Gastrocnemius medialis (tissue), 4 donors: Measurements from ENCODE around the gene TECTA. TPM values are rescaled to one million over a fixed set of nuclear protein-coding genes. Genes with fewer than 3 reads are reported as not detected.

Experiments used
- ATAC-seq, 2 donors: fragments of 150-250 bp; one replicate each; pipeline ENCODE4 v1.9.1; 2016
- DNase-seq, 2 donors: peaks; one replicate each; pipeline ENCODE4 v3.0.0-alpha.2; 2019
- H3K27ac ChIP-seq, 4 donors: fragments of 200-600 bp; sonication (generic); 1 replicate in 1 of 4; 2 replicates in 3 of 4; pipeline ENCODE4 v1.5.1; 2016 to 2018; ENCODE audit warnings: mild to moderate bottlenecking in 2 of 4, moderate library complexity in 1 of 4
- H3K27me3 ChIP-seq, 3 donors: fragments of 200-600 bp; sonication (generic) in 2 of 3; 1 replicate in 1 of 3; 2 replicates in 2 of 3; pipeline versions ENCODE4 v1.5.1 to v1.6.0; 2016 to 2019; ENCODE audit warnings: mild to moderate bottlenecking in 1 of 3, moderate library complexity in 1 of 3
- H3K36me3 ChIP-seq, 2 donors: fragments of 200-600 bp; sonication (generic) in 1 of 2; one replicate each; pipeline ENCODE4 v1.5.1; 2017 to 2018
- H3K4me1 ChIP-seq, 2 donors: fragments of 200-600 bp; sonication (generic) in 1 of 2; one replicate each; pipeline ENCODE4 v1.5.1; 2016 to 2017; ENCODE audit warnings: mild to moderate bottlenecking in 2 of 2
- H3K4me3 ChIP-seq, 4 donors: fragments of 200-600 bp; sonication (generic) in 3 of 4; 1 replicate in 1 of 4; 2 replicates in 3 of 4; pipeline ENCODE4 v1.5.1; 2016 to 2019; ENCODE audit warnings: mild to moderate bottlenecking in 2 of 4
- H3K9me3 ChIP-seq, 3 donors: fragments of 200-600 bp; sonication (generic) in 2 of 3; 1 replicate in 1 of 3; 2 replicates in 2 of 3; pipeline ENCODE4 v1.5.1; 2016 to 2019
- POLR2A ChIP-seq, 2 donors: fragments of 450-650 bp; IDR thresholded peaks; one replicate each; pipeline ENCODE4 v1.6.1; 2017; ENCODE audit warnings: antibody characterized with exemption in 2 of 2, mild to moderate bottlenecking in 2 of 2, moderate library complexity in 2 of 2
- in situ Hi-C, 4 donors: fragments of 200-750 bp; cut with MboI; loops; one replicate each; pipeline versions ENCODE4 v1.15.0 to v1.8.0; 2017; ENCODE audit warnings: low sequenced_read_pairs in 4 of 4
- intact Hi-C: fragments of 100-400 bp; cut with DNase I; formaldehyde crosslinking; loops from one replicate; pipeline ENCODE4 v1.15.1; 2023; ENCODE audit warnings: low total_unique reads
- total RNA-seq, 4 donors: library from RNA; depleted of rRNA; stranded (reverse); fragments of >200 nt; gene quantifications; one replicate each; pipeline versions ENCODE4 v1.1.0 to v1.2.3, GENCODE V29; 2016
- TF ChIP-seq, protein P1 (sequence below), 5 experiments: fragments of 450-650 bp in 3 of 5; fragments of 200-600 bp in 2 of 5; sonication (generic) in 2 of 5; IDR thresholded peaks in 4 of 5; conservative IDR thresholded peaks in 1 of 5; 1 replicate in 4 of 5; 2 replicates in 1 of 5; pipeline ENCODE4 v1.5.1; 2016 to 2019; ENCODE audit warnings: antibody characterized with exemption in 5 of 5, mild to moderate bottlenecking in 3 of 5, moderate library complexity in 3 of 5

TECTA gene
- total RNA-seq, 4 donors from 2014 or later = 0.17 to 1.6 (median 0.45) TPM

DNA sequence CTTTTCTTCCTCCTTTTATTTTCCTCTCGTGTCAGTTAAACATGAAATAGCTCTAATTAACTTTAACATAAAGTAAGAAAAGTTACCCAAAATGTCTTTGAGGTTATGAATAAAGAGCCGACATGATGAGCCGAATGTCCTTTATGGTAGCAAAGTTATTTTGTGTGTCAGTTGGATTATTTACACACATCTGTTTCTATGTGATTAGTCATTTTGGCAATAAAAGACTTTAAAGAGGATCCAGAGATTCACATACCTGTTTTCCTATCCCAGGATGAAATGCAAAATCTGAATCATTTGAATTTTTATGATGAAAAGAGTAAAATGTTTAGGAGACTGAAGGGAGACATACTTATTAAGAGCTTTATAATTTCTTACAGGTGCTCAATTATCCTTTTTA lies 34.0 kb upstream of the TECTA start:
- no peak for ATAC-seq
- no peaks in the 10 kb centered on the region for H3K27me3 ChIP-seq
- TF ChIP-seq, protein P1, sequence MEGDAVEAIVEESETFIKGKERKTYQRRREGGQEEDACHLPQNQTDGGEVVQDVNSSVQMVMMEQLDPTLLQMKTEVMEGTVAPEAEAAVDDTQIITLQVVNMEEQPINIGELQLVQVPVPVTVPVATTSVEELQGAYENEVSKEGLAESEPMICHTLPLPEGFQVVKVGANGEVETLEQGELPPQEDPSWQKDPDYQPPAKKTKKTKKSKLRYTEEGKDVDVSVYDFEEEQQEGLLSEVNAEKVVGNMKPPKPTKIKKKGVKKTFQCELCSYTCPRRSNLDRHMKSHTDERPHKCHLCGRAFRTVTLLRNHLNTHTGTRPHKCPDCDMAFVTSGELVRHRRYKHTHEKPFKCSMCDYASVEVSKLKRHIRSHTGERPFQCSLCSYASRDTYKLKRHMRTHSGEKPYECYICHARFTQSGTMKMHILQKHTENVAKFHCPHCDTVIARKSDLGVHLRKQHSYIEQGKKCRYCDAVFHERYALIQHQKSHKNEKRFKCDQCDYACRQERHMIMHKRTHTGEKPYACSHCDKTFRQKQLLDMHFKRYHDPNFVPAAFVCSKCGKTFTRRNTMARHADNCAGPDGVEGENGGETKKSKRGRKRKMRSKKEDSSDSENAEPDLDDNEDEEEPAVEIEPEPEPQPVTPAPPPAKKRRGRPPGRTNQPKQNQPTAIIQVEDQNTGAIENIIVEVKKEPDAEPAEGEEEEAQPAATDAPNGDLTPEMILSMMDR (IDR thresholded peaks at IDR 0.05 in 4 of 5, conservative IDR thresholded peaks at IDR 0.05 in 1 of 5) = no peak
- no peak for TF ChIP-seq POLR2A (IDR thresholded peaks at IDR 0.05)
- H3K4me1 ChIP-seq = peaks cover 0 to 3% of the 10 kb centered on the region in 2 donors
- H3K27ac ChIP-seq = no peak overlapping the region
- in situ Hi-C loops = no loop called here
- no peak for DNase-seq
- H3K4me3 ChIP-seq = no peak overlapping the region
- no peaks in the 10 kb centered on the region for H3K9me3 ChIP-seq
- peaks cover 0 to 6% of the 10 kb centered on the region in 2 donors for H3K36me3 ChIP-seq
- intact Hi-C loops = no loop called here

DNA sequence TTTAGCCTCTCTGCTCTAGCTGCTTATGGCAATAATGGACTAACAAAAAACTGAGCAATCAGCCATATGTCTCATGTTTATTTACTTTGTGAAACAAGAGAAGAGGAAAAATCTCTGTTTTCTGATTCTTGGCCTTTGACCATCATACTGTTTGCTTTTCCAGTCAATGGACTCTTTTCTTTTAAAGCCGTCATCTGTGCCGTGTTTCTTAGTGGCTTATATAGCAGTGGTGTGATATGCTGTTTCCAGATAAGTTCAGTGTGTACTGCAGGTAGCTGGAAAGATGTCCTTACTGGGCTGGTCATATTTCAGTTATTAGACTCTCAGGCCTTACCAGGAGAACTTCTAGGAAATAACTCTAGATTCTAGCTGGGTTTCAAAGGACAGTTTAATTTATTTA lies 33.6 kb upstream of the TECTA start:
- in situ Hi-C loops (no loop called here), intact Hi-C loops (no loop called here)
- Histone ChIP-seq H3K4me3 (no peak overlapping the region), H3K4me1 (peaks cover 0 to 3% of the 10 kb centered on the region in 2 donors), H3K27me3 (no peaks in the 10 kb centered on the region), H3K27ac (no peak overlapping the region), H3K36me3 (peaks cover 0 to 6% of the 10 kb centered on the region in 2 donors), H3K9me3 (no peaks in the 10 kb centered on the region)
- DNase-seq (no peak), ATAC-seq (no peak)
- TF ChIP-seq POLR2A (IDR thresholded peaks at IDR 0.05) = no peak
- TF ChIP-seq, protein P1 (IDR thresholded peaks at IDR 0.05 in 4 of 5, conservative IDR thresholded peaks at IDR 0.05 in 1 of 5) = no peak

DNA sequence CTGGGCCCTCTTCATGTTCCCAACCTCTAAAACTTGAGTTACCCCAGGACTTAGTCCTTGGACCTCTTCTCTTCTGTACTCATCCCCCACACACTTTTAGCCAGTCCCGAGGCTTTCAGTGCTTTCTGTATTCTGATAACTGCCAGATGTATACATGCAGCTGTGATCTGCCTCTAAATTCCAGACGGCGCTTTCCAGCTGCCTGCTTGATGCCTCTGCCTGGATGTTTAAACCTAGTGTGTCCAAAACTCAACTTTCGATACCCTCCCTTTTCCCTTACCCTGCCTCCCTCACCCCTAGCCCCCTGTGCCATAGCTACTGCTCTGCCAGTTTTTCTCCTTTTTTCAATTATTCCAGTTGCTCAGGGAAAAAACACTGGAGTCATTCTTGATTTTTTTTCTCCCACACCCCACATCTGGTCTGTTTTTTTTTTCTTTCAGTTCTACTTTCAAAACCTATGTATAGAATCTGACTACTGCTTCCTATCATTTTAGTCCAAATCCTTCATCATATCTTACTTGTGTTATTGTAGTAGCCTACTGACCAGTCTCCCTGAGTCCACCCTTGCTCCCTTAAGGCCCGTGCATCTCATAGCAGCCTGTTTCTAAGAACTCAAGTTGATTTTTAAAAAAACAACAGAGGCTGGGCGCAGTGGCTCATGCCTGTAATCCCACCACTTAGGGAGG lies 32.9 kb upstream of the TECTA start:
- TF ChIP-seq, protein P1 (IDR thresholded peaks at IDR 0.05 in 4 of 5, conservative IDR thresholded peaks at IDR 0.05 in 1 of 5) = no peak
- no peak for TF ChIP-seq POLR2A (IDR thresholded peaks at IDR 0.05)
- in situ Hi-C loops = no loop called here
- H3K4me1 ChIP-seq = peaks cover 0 to 3% of the 10 kb centered on the region in 2 donors
- no peak for DNase-seq
- peaks cover 0 to 5% of the 10 kb centered on the region in 2 donors for H3K36me3 ChIP-seq
- intact Hi-C loops = no loop called here
- H3K4me3 ChIP-seq = no peak overlapping the region
- ATAC-seq = no peak
- no peaks in the 10 kb centered on the region for H3K9me3 ChIP-seq
- H3K27ac ChIP-seq = no peak overlapping the region
- no peaks in the 10 kb centered on the region for H3K27me3 ChIP-seq

DNA sequence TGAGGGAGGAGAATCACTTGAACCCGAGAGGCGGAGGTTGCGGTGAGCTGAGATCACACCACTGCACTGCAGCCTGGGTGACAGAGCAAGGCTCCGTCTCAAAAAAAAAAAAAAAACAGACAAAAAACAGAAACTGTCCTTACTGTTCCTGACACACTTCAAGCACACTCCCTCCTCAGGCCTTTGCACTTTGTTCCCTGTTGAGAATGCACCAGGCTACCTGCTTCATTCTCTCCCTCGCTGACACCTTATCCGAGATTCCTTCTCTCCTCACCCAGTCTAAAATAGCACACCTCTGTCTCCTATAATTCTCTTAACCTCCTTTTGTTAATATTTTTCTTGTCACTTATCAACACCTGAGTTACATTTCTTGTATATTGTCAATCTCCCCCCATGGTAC lies 32.3 kb upstream of the TECTA start:
- Histone ChIP-seq H3K4me1 (peaks cover 0 to 3% of the 10 kb centered on the region in 2 donors), H3K27me3 (no peaks in the 10 kb centered on the region), H3K27ac (no peak overlapping the region), H3K36me3 (peaks cover 0 to 3% of the 10 kb centered on the region in 2 donors), H3K4me3 (no peak overlapping the region), H3K9me3 (no peaks in the 10 kb centered on the region)
- ATAC-seq = no peak
- intact Hi-C loops (no loop called here), in situ Hi-C loops (no loop called here)
- DNase-seq = no peak
- TF ChIP-seq, protein P1 (IDR thresholded peaks at IDR 0.05 in 4 of 5, conservative IDR thresholded peaks at IDR 0.05 in 1 of 5) = no peak
- no peak for TF ChIP-seq POLR2A (IDR thresholded peaks at IDR 0.05)
